HepG2 (cell line): ENCODE data around the gene NOL12. TPM values are rescaled to one million over a fixed set of nuclear protein-coding genes. Genes with fewer than 3 reads are reported as not detected.
A peak's percentile ranks its signal among the peaks of the same experiment; 100 is the strongest.

Experiments used
- AHR ChIP-seq: IDR thresholded peaks from 2 replicates; pipeline ENCODE4 v1.6.1; 2018; ENCODE audit warnings: missing genetic modification reagents, missing compliant biosample characterization
- FIP1L1 ChIP-seq: fragments of 200-400 bp; formaldehyde crosslinking; IDR thresholded peaks from 2 replicates; pipeline ENCODE4 v1.6.1; 2018; ENCODE audit warnings: low read depth, mild to moderate bottlenecking, low read length, moderate library complexity, borderline replicate concordance; ENCODE audit not compliant: insufficient read depth
- GTF2F1 ChIP-seq: fragments of 150-350 bp; IDR thresholded peaks from 2 replicates; pipeline ENCODE4 v1.6.1; 2014; ENCODE audit warnings: low read length
- JUN ChIP-seq: sonication (generic); formaldehyde crosslinking; IDR thresholded peaks from 2 replicates; pipeline ENCODE4 v1.4.0; 2020; ENCODE audit warnings: mild to moderate bottlenecking, missing genetic modification reagents
- KDM2A ChIP-seq: sonication (generic); formaldehyde crosslinking; IDR thresholded peaks from 2 replicates; pipeline ENCODE4 v1.4.0; 2020; ENCODE audit warnings: low read depth, missing genetic modification reagents, borderline replicate concordance
- MBD4 ChIP-seq: IDR thresholded peaks from 2 replicates; pipeline ENCODE4 v1.6.1; 2012; ENCODE audit warnings: low read length, inconsistent platforms, borderline replicate concordance
- SMAD9 ChIP-seq: sonication (generic); formaldehyde crosslinking; IDR thresholded peaks from 2 replicates; pipeline ENCODE4 v1.5.1; 2020; ENCODE audit warnings: mild to moderate bottlenecking, missing genetic modification reagents
- SNAPC5 ChIP-seq: sonication (generic); formaldehyde crosslinking; IDR thresholded peaks from 2 replicates; pipeline ENCODE4 v1.8.1; 2023; ENCODE audit warnings: mild to moderate bottlenecking, missing genetic modification reagents, borderline replicate concordance
- TFDP2 ChIP-seq: sonication (generic); formaldehyde crosslinking; IDR thresholded peaks from 2 replicates; pipeline ENCODE4 v1.4.0; 2020; ENCODE audit warnings: missing genetic modification reagents
- ZBTB33 ChIP-seq: sonication (generic); formaldehyde crosslinking; IDR thresholded peaks from 2 replicates; pipeline ENCODE4 v1.4.0; 2020; ENCODE audit warnings: missing genetic modification reagents
- ZNF44 ChIP-seq: sonication (generic); formaldehyde crosslinking; IDR thresholded peaks from 2 replicates; pipeline ENCODE4 v1.5.1; 2020; ENCODE audit warnings: mild to moderate bottlenecking, missing genetic modification reagents
- ZNF441 ChIP-seq: sonication (generic); formaldehyde crosslinking; IDR thresholded peaks from 2 replicates; pipeline ENCODE4 v1.7.0; 2021; ENCODE audit warnings: missing genetic modification reagents, borderline replicate concordance
- ZNF660 ChIP-seq: sonication (generic); formaldehyde crosslinking; IDR thresholded peaks from 2 replicates; pipeline ENCODE4 v1.5.1; 2020; ENCODE audit warnings: mild to moderate bottlenecking, low read depth, missing genetic modification reagents, borderline replicate concordance
- ZNF670 ChIP-seq: sonication (generic); formaldehyde crosslinking; IDR thresholded peaks from 2 replicates; pipeline ENCODE4 v1.8.0; 2022; ENCODE audit warnings: mild to moderate bottlenecking, missing genetic modification reagents, borderline replicate concordance
- ZNF781 ChIP-seq: sonication (generic); formaldehyde crosslinking; IDR thresholded peaks from 2 replicates; pipeline ENCODE4 v1.5.1; 2020; ENCODE audit warnings: borderline replicate concordance, mild to moderate bottlenecking, missing genetic modification reagents; ENCODE audit errors: not compliant biosample characterization
- polyA plus RNA-seq, 8 experiments: library from polyadenylated mRNA; depleted of rRNA in 3 of 8; stranded (reverse) in 7 of 8; unstranded in 1 of 8; fragments of >200 nt; fragmentation: Illumina TruSeq in 4 of 8; extraction: Trizol in 4 of 8; gene quantifications; 2 replicates each; pipeline versions ENCODE4 v1.2.1 to v1.2.3, GENCODE V29; 2011 to 2016; ENCODE audit warnings: low read depth in 4 of 8, missing spikeins in 1 of 8, mixed read lengths in 1 of 8; ENCODE audit not compliant: insufficient read depth in 1 of 8
- total RNA-seq, 5 experiments: library from RNA; depleted of rRNA; stranded (reverse); fragments of >200 nt; fragmentation: Illumina TruSeq; extraction: Trizol; gene quantifications; 2 replicates each; pipeline ENCODE4 v1.2.3, GENCODE V29; 2016; ENCODE audit warnings: low read depth in 1 of 5
- TF ChIP-seq, protein P1 (sequence below): sonication (generic); formaldehyde crosslinking; IDR thresholded peaks from 2 replicates; pipeline ENCODE4 v1.4.0; 2020; ENCODE audit warnings: missing genetic modification reagents

NOL12 gene
- total and polyA plus RNA-seq, 2 of the 13 experiments (the other 11 are each of a cell fraction or from before 2014, with no cell fraction given) = 14.3 to 31.4 TPM

DNA sequence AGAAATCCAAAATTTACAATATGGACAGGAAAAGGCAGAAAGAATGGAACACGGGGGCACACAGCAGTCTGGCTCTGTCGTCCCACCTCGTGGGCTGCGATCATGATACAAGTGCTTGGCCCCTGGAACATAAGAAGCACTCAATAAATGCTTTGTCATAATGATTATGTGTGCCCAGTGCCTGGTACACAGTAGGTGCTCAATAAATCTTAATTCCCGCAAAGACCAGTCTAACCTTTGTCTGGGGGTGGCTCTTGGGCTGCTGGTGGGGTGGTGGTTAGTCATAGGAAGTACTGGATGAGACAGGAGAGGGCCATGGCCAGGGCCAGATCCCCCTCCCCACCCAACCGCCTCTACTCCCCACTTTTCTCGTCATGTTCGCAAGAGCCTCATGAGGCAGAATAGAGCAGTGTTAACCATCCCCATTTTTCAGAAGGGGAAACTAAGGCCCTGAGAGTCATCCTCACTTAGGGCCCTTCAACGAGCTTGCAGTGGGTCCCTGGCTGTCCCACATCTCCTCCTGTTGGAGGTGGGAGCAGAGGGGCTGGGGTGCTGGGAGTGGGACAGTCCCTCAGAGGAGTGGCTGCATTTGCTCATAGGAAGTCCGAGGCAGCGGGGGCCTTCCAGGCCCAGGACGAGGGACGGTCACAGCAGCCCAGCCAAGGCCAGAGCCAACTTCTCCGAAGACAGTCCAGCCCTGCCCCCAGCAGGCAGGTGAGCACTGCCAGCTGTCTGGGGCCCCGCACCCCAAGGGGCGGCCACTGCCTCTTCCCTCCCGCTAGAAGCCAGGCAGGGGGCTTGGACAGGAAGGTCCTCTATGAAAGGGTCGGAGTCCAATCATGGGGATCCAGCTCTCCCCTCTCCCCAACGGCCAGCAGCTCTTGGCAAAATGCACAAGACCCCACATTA lies 46.8 kb downstream of the NOL12 start (continued):
- TF ChIP-seq KDM2A (CRISPR knock-in tag) (peak; percentile 31; the same call in 1 of the 2 replicates), ZNF441 (no peak), ZNF781 (CRISPR knock-in tag) (no peak), ZNF670 (CRISPR knock-in tag) (0 out of 2 replicates have a peak, but pooled peaks have one; percentile 30), GTF2F1 (no peak), FIP1L1 (no peak), MBD4 (no peak), SNAPC5 (CRISPR knock-in tag) (no peak), ZNF44 (CRISPR knock-in tag) (no peak), AHR (CRISPR knock-in tag) (no peak), SMAD9 (CRISPR knock-in tag) (no peak), JUN (no peak), ZNF660 (CRISPR knock-in tag) (no peak), ZBTB33 (CRISPR knock-in tag) (no peak), TFDP2 (CRISPR knock-in tag) (no peak)
- TF ChIP-seq, protein P1, sequence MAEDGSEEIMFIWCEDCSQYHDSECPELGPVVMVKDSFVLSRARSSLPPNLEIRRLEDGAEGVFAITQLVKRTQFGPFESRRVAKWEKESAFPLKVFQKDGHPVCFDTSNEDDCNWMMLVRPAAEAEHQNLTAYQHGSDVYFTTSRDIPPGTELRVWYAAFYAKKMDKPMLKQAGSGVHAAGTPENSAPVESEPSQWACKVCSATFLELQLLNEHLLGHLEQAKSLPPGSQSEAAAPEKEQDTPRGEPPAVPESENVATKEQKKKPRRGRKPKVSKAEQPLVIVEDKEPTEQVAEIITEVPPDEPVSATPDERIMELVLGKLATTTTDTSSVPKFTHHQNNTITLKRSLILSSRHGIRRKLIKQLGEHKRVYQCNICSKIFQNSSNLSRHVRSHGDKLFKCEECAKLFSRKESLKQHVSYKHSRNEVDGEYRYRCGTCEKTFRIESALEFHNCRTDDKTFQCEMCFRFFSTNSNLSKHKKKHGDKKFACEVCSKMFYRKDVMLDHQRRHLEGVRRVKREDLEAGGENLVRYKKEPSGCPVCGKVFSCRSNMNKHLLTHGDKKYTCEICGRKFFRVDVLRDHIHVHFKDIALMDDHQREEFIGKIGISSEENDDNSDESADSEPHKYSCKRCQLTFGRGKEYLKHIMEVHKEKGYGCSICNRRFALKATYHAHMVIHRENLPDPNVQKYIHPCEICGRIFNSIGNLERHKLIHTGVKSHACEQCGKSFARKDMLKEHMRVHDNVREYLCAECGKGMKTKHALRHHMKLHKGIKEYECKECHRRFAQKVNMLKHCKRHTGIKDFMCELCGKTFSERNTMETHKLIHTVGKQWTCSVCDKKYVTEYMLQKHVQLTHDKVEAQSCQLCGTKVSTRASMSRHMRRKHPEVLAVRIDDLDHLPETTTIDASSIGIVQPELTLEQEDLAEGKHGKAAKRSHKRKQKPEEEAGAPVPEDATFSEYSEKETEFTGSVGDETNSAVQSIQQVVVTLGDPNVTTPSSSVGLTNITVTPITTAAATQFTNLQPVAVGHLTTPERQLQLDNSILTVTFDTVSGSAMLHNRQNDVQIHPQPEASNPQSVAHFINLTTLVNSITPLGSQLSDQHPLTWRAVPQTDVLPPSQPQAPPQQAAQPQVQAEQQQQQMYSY (CRISPR knock-in tag) = no peak
